Activated B cell treated with CpG ODN at 0.5 μM for 24 hours (primary cell): Measurements from ENCODE around the gene CMTM7. TPM values are rescaled to one million over a fixed set of nuclear protein-coding genes. Genes with fewer than 3 reads are reported as not detected.
"Not testable (repeated sequence)": the region's sequence is repeated elsewhere in the genome, so short reads cannot be mapped to it uniquely, and the experiment has no call there.

Experiments used
- ATAC-seq: fragments of 200-7000 bp; cut with Tn5 transposase; one replicate; pipeline ENCODE4 v1.10.0; 2021; ENCODE audit warnings: low read depth, mild to moderate bottlenecking, moderate library complexity
- CTCF ChIA-PET: fragments of 350-600 bp; sonication (Branson Sonifier 250); formaldehyde crosslinking; loops from one replicate; lab custom pipeline; 2021; ENCODE audit warnings: antibody characterized with exemption; lab: Charles Lee
- POLR2A ChIA-PET: fragments of 350-600 bp; sonication (Branson Sonifier 250); formaldehyde crosslinking; loops from one replicate; lab custom pipeline; 2021; ENCODE audit warnings: antibody characterized with exemption; lab: Charles Lee
- DNase-seq: peaks from one replicate; pipeline ENCODE4 v3.0.0; 2022
- H3K27ac Mint-ChIP-seq: one replicate; pipeline ENCODE4 v1.8.0; 2020; ENCODE audit warnings: mixed read lengths
- H3K27me3 Mint-ChIP-seq: one replicate; pipeline ENCODE4 v1.8.0; 2021; ENCODE audit warnings: mixed read lengths
- H3K36me3 Mint-ChIP-seq: one replicate; pipeline ENCODE4 v1.8.0; 2021; ENCODE audit warnings: low read depth, mixed read lengths
- H3K4me1 Mint-ChIP-seq: one replicate; pipeline ENCODE4 v1.8.0; 2021; ENCODE audit warnings: mixed read lengths
- H3K4me3 Mint-ChIP-seq: one replicate; pipeline ENCODE4 v1.8.0; 2020; ENCODE audit warnings: mild to moderate bottlenecking, mixed read lengths
- H3K9me3 Mint-ChIP-seq: one replicate; pipeline ENCODE4 v1.8.0; 2020; ENCODE audit warnings: mixed read lengths
- intact Hi-C: fragments of 100-400 bp; cut with micrococcal nuclease; formaldehyde crosslinking; loops from one replicate; pipeline ENCODE4 v1.15.1; 2024
- total RNA-seq: library from RNA; stranded (reverse); gene quantifications from 2 replicates; pipeline ENCODE4 v1.2.3, GENCODE V29; 2022
- TF ChIP-seq, protein P1 (sequence below): fragments of 200-600 bp; IDR thresholded peaks from one replicate; pipeline ENCODE4 v1.8.0; 2022; ENCODE audit warnings: antibody characterized with exemption, mild to moderate bottlenecking

CMTM7 gene
- total RNA-seq, 1 donor from 2014 or later, result 82.1 TPM

DNA sequence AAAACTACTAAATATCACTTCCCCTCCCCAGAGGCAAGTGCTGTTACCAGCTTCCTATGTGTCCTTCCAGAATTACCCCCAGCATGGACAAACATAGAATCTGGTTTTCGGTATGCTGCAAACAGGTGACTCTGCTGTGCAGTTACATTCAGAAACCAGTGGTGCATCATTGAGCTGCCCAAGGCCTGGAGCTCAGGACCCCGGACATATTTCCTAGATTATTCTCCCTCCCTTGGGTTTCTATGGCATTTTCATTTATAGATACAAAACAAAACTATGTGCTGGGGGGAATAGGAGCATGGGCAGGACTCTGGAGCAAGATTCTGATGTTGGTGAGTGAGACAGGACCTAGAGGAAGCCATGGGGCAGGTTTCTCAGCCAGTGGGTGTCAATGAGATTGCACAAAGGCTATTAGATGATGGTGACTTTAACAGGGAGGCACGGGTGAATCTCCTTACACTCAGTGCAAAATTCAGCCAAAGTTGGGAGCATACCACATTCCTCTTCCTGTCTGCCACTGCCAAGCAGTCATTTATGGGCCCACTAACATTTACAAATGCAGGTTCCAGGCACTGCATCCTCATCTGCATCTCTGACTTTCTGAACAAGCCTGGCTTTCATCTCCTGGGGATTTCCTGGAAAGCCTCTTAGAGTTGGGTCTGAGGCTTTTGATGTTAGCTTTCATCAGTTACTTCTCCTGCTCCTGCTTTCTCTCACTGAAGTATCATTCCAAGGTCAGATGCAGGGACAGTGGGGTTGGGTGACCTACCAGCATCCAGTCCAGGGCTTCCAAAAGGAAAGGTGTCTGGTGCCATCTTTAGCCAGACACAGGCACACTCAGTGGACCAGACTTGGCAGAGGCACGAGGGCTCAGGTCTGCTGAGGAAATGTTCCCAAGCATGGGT, 44.5 kb downstream of the CMTM7 start:
- no peaks in the 10 kb centered on the region for H3K9me3 Mint-ChIP-seq
- peak overlapping the region; percentile 33 for H3K4me3 Mint-ChIP-seq
- ATAC-seq (no peak), DNase-seq (no peak)
- ChIA-PET CTCF (interaction anchor here (0.7 to 8.6 kb wide), 5 partner anchors 8 to 35 kb away, joined by 3 to 65 read pairs (median 4); no protein-coding TSS in a partner anchor), POLR2A (interaction anchor here (0.7 to 8.5 kb wide), 10 partner anchors 12 to 66 kb away, joined by 3 to 272 read pairs (median 5); partner anchors contain the start of gene CMTM7)
- H3K36me3 Mint-ChIP-seq, result peaks cover 10% of the 10 kb centered on the region
- intact Hi-C loops, result loop anchor here (5.0 to 10.0 kb wide), 3 partner anchors 136 to 1791 kb away; partner anchors contain the start of gene DYNC1LI1
- TF ChIP-seq, protein P1, sequence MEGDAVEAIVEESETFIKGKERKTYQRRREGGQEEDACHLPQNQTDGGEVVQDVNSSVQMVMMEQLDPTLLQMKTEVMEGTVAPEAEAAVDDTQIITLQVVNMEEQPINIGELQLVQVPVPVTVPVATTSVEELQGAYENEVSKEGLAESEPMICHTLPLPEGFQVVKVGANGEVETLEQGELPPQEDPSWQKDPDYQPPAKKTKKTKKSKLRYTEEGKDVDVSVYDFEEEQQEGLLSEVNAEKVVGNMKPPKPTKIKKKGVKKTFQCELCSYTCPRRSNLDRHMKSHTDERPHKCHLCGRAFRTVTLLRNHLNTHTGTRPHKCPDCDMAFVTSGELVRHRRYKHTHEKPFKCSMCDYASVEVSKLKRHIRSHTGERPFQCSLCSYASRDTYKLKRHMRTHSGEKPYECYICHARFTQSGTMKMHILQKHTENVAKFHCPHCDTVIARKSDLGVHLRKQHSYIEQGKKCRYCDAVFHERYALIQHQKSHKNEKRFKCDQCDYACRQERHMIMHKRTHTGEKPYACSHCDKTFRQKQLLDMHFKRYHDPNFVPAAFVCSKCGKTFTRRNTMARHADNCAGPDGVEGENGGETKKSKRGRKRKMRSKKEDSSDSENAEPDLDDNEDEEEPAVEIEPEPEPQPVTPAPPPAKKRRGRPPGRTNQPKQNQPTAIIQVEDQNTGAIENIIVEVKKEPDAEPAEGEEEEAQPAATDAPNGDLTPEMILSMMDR, result no peak
- H3K4me1 Mint-ChIP-seq, result peaks cover 96% of the 10 kb centered on the region
- no peaks in the 10 kb centered on the region for H3K27me3 Mint-ChIP-seq
- peak overlapping the region; percentile 94 for H3K27ac Mint-ChIP-seq

DNA sequence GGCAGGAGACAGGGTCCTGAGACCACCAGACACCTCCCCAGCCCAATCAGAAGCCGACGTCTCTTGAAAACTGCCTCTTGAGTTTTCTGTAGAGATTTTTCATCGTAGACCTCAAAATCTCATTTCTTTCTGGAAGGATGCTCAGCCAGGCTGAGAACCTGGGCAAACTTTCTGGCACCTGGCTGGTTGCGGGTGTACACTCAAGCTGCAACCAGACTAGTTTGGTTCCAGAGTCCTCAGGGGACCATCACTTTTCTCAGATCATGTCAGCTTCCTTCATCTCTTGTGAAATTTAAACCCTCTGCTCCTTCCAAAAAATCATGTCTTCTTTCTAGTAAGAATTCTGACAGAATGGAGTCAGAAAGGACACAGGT, 45.1 kb downstream of the CMTM7 start:
- peak; percentile 33 for ATAC-seq

DNA sequence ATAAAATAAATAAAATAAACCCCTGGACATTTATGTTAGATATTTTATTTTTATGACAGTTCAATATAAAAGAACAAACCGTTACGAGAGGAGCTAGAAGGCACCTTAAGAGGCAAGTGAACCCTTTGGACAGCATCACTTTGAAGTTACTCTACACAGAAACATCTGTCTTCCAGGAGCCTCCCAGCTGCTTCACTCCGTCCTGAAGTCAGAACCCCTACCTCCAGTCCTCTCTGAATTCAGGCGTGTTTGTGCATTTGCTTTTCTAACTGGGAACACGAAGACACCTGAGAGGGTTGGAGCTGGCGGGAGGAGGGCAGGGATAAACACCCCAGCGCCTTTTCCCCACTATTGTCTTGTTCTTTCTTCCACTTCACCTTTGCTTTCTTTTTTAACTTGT, 46.2 kb downstream of the CMTM7 start:
- TF ChIP-seq, protein P1, result no peak
- H3K9me3 Mint-ChIP-seq, result no peaks in the 10 kb centered on the region
- H3K27me3 Mint-ChIP-seq, result no peaks in the 10 kb centered on the region
- H3K36me3 Mint-ChIP-seq, result peaks cover 15% of the 10 kb centered on the region
- peak overlapping the region; percentile 76 for H3K4me3 Mint-ChIP-seq
- peak overlapping the region; percentile 94 for H3K27ac Mint-ChIP-seq
- ChIA-PET CTCF (interaction anchor here (0.7 to 8.6 kb wide), 8 partner anchors 9 to 63 kb away, joined by 3 to 65 read pairs (median 4); no protein-coding TSS in a partner anchor), POLR2A (interaction anchor here (0.6 to 8.5 kb wide), 13 partner anchors 14 to 90 kb away, joined by 3 to 272 read pairs (median 11); partner anchors contain the start of genes CMTM6 and CMTM7)
- ATAC-seq (no peak), DNase-seq (no peak)
- H3K4me1 Mint-ChIP-seq, result peaks cover 96% of the 10 kb centered on the region
- intact Hi-C loops, result loop anchor here (1.0 to 10.0 kb wide), 4 partner anchors 134 to 1793 kb away; partner anchors contain the start of genes CNOT10 and DYNC1LI1

More for the DNA sequence above, 45.1 kb downstream of the CMTM7 start:
- DNase-seq, result no peak
- peak overlapping the region; percentile 33 for H3K4me3 Mint-ChIP-seq
- H3K36me3 Mint-ChIP-seq, result peaks cover 9% of the 10 kb centered on the region
- H3K9me3 Mint-ChIP-seq, result no peaks in the 10 kb centered on the region
- H3K4me1 Mint-ChIP-seq, result peaks cover 96% of the 10 kb centered on the region
- H3K27ac Mint-ChIP-seq, result peak overlapping the region; percentile 94
- intact Hi-C loops, result loop anchor here (5.0 to 10.0 kb wide), 3 partner anchors 135 to 1792 kb away; partner anchors contain the start of gene DYNC1LI1
- TF ChIP-seq, protein P1, result no peak
- POLR2A ChIA-PET, result interaction anchor here (0.9 to 8.5 kb wide), 9 partner anchors 13 to 65 kb away, joined by 3 to 272 read pairs (median 5); partner anchors contain the start of gene CMTM7
- H3K27me3 Mint-ChIP-seq, result no peaks in the 10 kb centered on the region
- CTCF ChIA-PET, result interaction anchor here (0.7 to 8.6 kb wide), 5 partner anchors 8 to 39 kb away, joined by 3 to 65 read pairs (median 3); no protein-coding TSS in a partner anchor

GRCh38 chr3:32438596-32439344, 47.1 kb downstream of the CMTM7 start:
- Mint-ChIP-seq H3K4me1 (peaks cover 96% of the 10 kb centered on the region), H3K27me3 (no peaks in the 10 kb centered on the region), H3K27ac (peak overlapping the region; percentile 94), H3K9me3 (no peaks in the 10 kb centered on the region), H3K4me3 (peak overlapping the region; percentile 76), H3K36me3 (peaks cover 20% of the 10 kb centered on the region)
- ChIA-PET POLR2A (interaction anchor here (0.6 to 8.5 kb wide), 20 partner anchors 8 to 1805 kb away, joined by 3 to 272 read pairs (median 5); partner anchors contain the start of genes CMTM6, CMTM7 and CNOT10), CTCF (interaction anchor here (0.8 to 8.6 kb wide), 13 partner anchors 10 to 64 kb away, joined by 3 to 65 read pairs (median 4); partner anchors contain the start of gene CMTM7)
- intact Hi-C loops, result loop anchor here (1.0 to 10.0 kb wide), 11 partner anchors 18 to 1794 kb away; partner anchors contain the start of genes CMTM6, CMTM7, CNOT10 and DYNC1LI1
- peak; percentile 76 for ATAC-seq
- TF ChIP-seq, protein P1, result no peak
- DNase-seq, result no peak

- DNase-seq, result not testable (repeated sequence)
These were observed 47.8 kb downstream of the CMTM7 start for GRCh38 chr3:32439421-32439820.

More at GRCh38 chr3:32439421-32439820, 47.8 kb downstream of the CMTM7 start:
- H3K27me3 Mint-ChIP-seq, H3K9me3 Mint-ChIP-seq: not testable (repeated sequence)
- peak; percentile 13 for ATAC-seq
- H3K4me3 Mint-ChIP-seq, result peak overlapping the region; percentile 76
- CTCF ChIA-PET, result interaction anchor here (0.9 to 8.6 kb wide), 10 partner anchors 12 to 63 kb away, joined by 3 to 65 read pairs (median 4); partner anchors contain the start of gene CMTM7
- H3K36me3 Mint-ChIP-seq, result peaks cover 25% of the 10 kb centered on the region
- H3K4me1 Mint-ChIP-seq, result peaks cover 99% of the 10 kb centered on the region
- H3K27ac Mint-ChIP-seq, result peak overlapping the region; percentile 94
- POLR2A ChIA-PET, result interaction anchor here (1.0 to 8.5 kb wide), 14 partner anchors 12 to 245 kb away, joined by 3 to 272 read pairs (median 8); partner anchors contain the start of genes CMTM6, CMTM7 and CNOT10
- intact Hi-C loops, result loop anchor here (1.0 to 10.0 kb wide), 10 partner anchors 19 to 1795 kb away; partner anchors contain the start of genes CMTM6, CMTM7 and DYNC1LI1
